ENCODE data around the gene REC114.
"Not testable (repeated sequence)": the region's sequence is repeated elsewhere in the genome, so short reads cannot be mapped to it uniquely, and the experiment has no call there.

Gene REC114

GRCh38 chr15:73476704-73477216, 33.8 kb downstream of the REC114 start:
- ChIA-PET POLR2A (ENCODE audit: low non-redundant PET) (no interaction called here), CTCF (no interaction called here)
- no peak for DNase-seq (ENCODE audit: low spot score)
- no peak for TF ChIP-seq CTCF (conservative IDR thresholded peaks at IDR 0.05; ENCODE audit: low read depth)
- no peak overlapping the region for H3K27ac ChIP-seq

DNA sequence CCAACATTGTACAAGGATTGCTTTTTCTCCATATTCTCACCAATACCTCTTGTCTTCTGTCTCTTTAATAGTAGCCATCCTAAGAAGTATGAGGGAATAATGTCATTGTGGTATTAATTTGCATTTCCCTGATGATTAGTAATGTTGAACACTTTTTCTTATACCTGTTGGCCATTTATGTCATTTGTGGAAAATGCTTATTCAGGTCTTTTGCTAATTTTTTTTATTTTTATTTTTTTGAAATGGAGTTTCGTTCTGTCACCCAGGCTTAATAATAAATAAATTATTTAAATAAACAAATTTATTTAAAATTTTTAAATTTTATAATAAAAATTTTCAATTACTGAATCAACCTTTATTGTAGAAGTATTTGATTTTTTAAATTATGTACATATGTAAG, 37.1 kb downstream of the REC114 start:
- no peak for DNase-seq (ENCODE audit: low spot score)
- ChIA-PET POLR2A (ENCODE audit: low non-redundant PET) (no interaction called here), CTCF (no interaction called here)
- no peak for TF ChIP-seq CTCF (conservative IDR thresholded peaks at IDR 0.05; ENCODE audit: low read depth)
- H3K27ac ChIP-seq, result no peak overlapping the region

- no peak for TF ChIP-seq CTCF (conservative IDR thresholded peaks at IDR 0.05; ENCODE audit: low read depth)
- CTCF ChIA-PET, result no interaction called here
- POLR2A ChIA-PET (ENCODE audit: low non-redundant PET), result no interaction called here
- no peak overlapping the region for H3K27ac ChIP-seq
- no peak for DNase-seq (ENCODE audit: low spot score)
Observed at GRCh38 chr15:73482166-73482565, 39.2 kb downstream of the REC114 start.

- no peak overlapping the region for H3K27ac ChIP-seq
- ChIA-PET CTCF (interaction anchor here (0.6 kb wide), 1 partner anchor 10 kb away, joined by 3 read pairs; no protein-coding TSS in a partner anchor), POLR2A (ENCODE audit: low non-redundant PET) (no interaction called here)
- no peak for DNase-seq (ENCODE audit: low spot score)
- no peak for TF ChIP-seq CTCF (conservative IDR thresholded peaks at IDR 0.05; ENCODE audit: low read depth)
Observed at GRCh38 chr15:73483053-73483452, 40.1 kb downstream of the REC114 start.

DNA sequence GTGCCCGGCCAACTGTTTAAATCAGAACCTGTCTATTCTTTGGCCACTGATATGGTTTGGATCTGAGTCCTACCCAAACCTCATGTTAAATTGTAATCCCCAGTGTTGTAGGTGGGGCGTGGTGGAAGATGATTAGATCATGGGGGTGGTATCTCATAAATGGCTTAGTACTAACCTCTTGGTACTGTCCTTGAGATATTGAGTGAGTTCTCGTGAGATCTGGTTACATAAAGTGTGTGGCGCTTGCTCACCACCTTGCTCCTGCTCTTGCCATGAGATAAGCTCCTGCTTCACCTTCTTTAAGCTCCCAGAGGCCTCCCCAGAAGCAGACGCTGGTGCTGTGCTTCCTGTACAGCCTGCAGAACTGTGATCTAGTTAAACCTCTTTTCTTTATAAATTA, 42.4 kb downstream of the REC114 start:
- ChIA-PET POLR2A (ENCODE audit: low non-redundant PET) (no interaction called here), CTCF (interaction anchor here (0.7 kb wide), 1 partner anchor 423 kb away, joined by 7 read pairs; no protein-coding TSS in a partner anchor)
- H3K27ac ChIP-seq, result no peak overlapping the region
- no peak for TF ChIP-seq CTCF (conservative IDR thresholded peaks at IDR 0.05; ENCODE audit: low read depth)
- DNase-seq (ENCODE audit: low spot score), result no peak

DNA sequence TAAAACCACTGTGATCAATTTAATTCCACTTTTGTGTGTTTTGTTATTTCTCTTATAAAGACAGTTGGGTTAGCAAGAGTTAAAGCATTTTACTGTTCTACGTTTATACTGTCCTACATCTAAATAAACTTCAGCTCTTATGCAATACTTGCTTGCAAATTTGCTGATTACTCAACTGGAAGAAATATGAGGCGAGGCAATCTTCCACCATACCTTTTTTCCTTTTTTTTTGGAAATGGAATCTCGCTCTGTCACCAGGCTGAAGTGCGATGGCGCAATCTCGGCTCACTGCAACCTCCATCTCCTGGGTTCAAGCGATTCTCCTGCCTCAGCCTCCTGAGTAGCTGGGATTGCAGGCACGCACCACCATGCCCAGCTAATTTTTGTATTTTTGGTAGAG, 42.9 kb downstream of the REC114 start:
- DNase-seq (ENCODE audit: low spot score); POLR2A ChIA-PET (ENCODE audit: low non-redundant PET); H3K27ac ChIP-seq: not testable (repeated sequence)
- CTCF ChIA-PET, result interaction anchor here (0.7 kb wide), 1 partner anchor 423 kb away, joined by 7 read pairs; no protein-coding TSS in a partner anchor

- DNase-seq (ENCODE audit: low spot score), result no peak
- no peak for TF ChIP-seq CTCF (conservative IDR thresholded peaks at IDR 0.05; ENCODE audit: low read depth)
- no peak overlapping the region for H3K27ac ChIP-seq
- ChIA-PET POLR2A (ENCODE audit: low non-redundant PET) (no interaction called here), CTCF (no interaction called here)
Observed at GRCh38 chr15:73488698-73489097, 45.7 kb downstream of the REC114 start.
